HEK293T (cell line): ENCODE results near the gene KREMEN1.

Source experiments
- ELF4 ChIP-seq: fragments of 450-650 bp; IDR thresholded peaks from 2 replicates; pipeline ENCODE4 v1.6.1; 2017; ENCODE audit warnings: antibody characterized with exemption
- FOXA1 ChIP-seq: fragments of 450-650 bp; IDR thresholded peaks from 2 replicates; pipeline ENCODE4 v1.6.1; 2016; ENCODE audit warnings: mild to moderate bottlenecking
- SP1 ChIP-seq: fragments of 450-650 bp; IDR thresholded peaks from 2 replicates; pipeline ENCODE4 v1.6.1; 2017

GRCh38 chr22:29037340-29037932 lies 35.4 kb upstream of the KREMEN1 start:
- no peak for TF ChIP-seq ELF4
- no peak for TF ChIP-seq FOXA1
- TF ChIP-seq SP1, result no peak
